Keratinocyte (primary cell): ENCODE results near the gene SNTB2. TPM values are rescaled to one million over a fixed set of nuclear protein-coding genes. Genes with fewer than 3 reads are reported as not detected.

Experiments
- DNase-seq: peaks from one replicate; pipeline ENCODE4 v3.0.0-alpha.2; 2011; ENCODE audit warnings: low read depth, missing footprints, low spot score
- FAIRE-seq: peaks from 2 replicates; lab custom pipeline; 2011; peaks lifted over from hg19 to GRCh38; lab: Jason Lieb, UNC
- H2AFZ ChIP-seq: 2 replicates; pipeline ENCODE4 v1.6.0; 2012; ENCODE audit warnings: low read length, control low read depth, inconsistent platforms; ENCODE audit not compliant: control insufficient read depth
- H3K27ac ChIP-seq: 2 replicates; pipeline ENCODE4 v1.5.1; 2011; ENCODE audit warnings: low read length; ENCODE audit not compliant: control insufficient read depth, insufficient read depth
- H3K27me3 ChIP-seq: 3 replicates; pipeline ENCODE4 v1.6.0; 2011; ENCODE audit warnings: low read length; ENCODE audit not compliant: control insufficient read depth, insufficient read depth; ENCODE audit errors: extremely low read depth
- H3K36me3 ChIP-seq, 2 experiments: 2 replicates in 1 of 2; 3 replicates in 1 of 2; pipeline ENCODE4 v1.5.1; 2011; ENCODE audit warnings: low read length in 2 of 2, mild to moderate bottlenecking in 1 of 2; ENCODE audit not compliant: control insufficient read depth in 2 of 2, insufficient read depth in 2 of 2; ENCODE audit errors: extremely low read depth in 1 of 2
- H3K4me1 ChIP-seq: 3 replicates; pipeline ENCODE4 v1.5.1; 2011; ENCODE audit warnings: low read length; ENCODE audit not compliant: control insufficient read depth, insufficient read depth; ENCODE audit errors: extremely low read depth
- H3K4me2 ChIP-seq: 3 replicates; pipeline ENCODE4 v1.6.0; 2011; ENCODE audit warnings: low read depth, low read length; ENCODE audit not compliant: control insufficient read depth, insufficient read depth; ENCODE audit errors: extremely low read depth
- H3K4me3 ChIP-seq, 3 experiments: fragments of 200-600 bp in 1 of 3; sonication (generic) in 1 of 3; 2 replicates in 2 of 3; 3 replicates in 1 of 3; pipeline ENCODE4 v1.5.1; 2011 to 2016; ENCODE audit warnings: low read length in 3 of 3, mild to moderate bottlenecking in 3 of 3, control low read depth in 2 of 3, inconsistent platforms in 1 of 3, low read depth in 1 of 3, mixed read lengths in 1 of 3, mixed run types in 1 of 3, moderate library complexity in 1 of 3; ENCODE audit not compliant: control insufficient read depth in 2 of 3, insufficient read depth in 2 of 3; ENCODE audit errors: extremely low read depth in 1 of 3
- H3K79me2 ChIP-seq: 2 replicates; pipeline ENCODE4 v1.6.0; 2012; ENCODE audit warnings: low read length; ENCODE audit not compliant: control insufficient read depth, insufficient read depth
- H3K9ac ChIP-seq: 3 replicates; pipeline ENCODE4 v1.6.0; 2011; ENCODE audit warnings: low read length; ENCODE audit not compliant: control insufficient read depth, insufficient read depth; ENCODE audit errors: extremely low read depth
- H3K9me1 ChIP-seq: 3 replicates; pipeline ENCODE4 v1.6.0; 2011; ENCODE audit warnings: low read length; ENCODE audit not compliant: control insufficient read depth, insufficient read depth; ENCODE audit errors: extremely low read depth
- H3K9me3 ChIP-seq: 2 replicates; pipeline ENCODE4 v1.5.1; 2012; ENCODE audit warnings: low read depth, low read length; ENCODE audit not compliant: control insufficient read depth
- H4K20me1 ChIP-seq: 3 replicates; pipeline ENCODE4 v1.6.0; 2011; ENCODE audit warnings: low read length; ENCODE audit not compliant: control insufficient read depth, insufficient read depth; ENCODE audit errors: extremely low read depth
- EZH2 ChIP-seq: IDR thresholded peaks from one replicate; pipeline ENCODE4 v1.6.1; 2012; ENCODE audit warnings: inconsistent platforms, mild to moderate bottlenecking, low read length, moderate library complexity
- dilution Hi-C: fragments of 300-500 bp; cut with MboI; formaldehyde crosslinking; loops from one replicate; pipeline ENCODE4 v1.7.0; 2020; ENCODE audit warnings: low sequenced_read_pairs; ENCODE audit not compliant: extremely low pct_ligation_motif_present
- polyA plus RNA-seq, 5 experiments: library from polyadenylated mRNA; depleted of rRNA in 3 of 5; stranded (reverse) in 3 of 5; stranded (forward) in 1 of 5; unstranded in 1 of 5; fragments of >200 nt; gene quantifications; 1 replicate in 1 of 5; 2 replicates in 3 of 5; 3 replicates in 1 of 5; pipeline versions ENCODE4 v1.2.1 to v1.2.3, GENCODE V29; 2011 to 2012; ENCODE audit warnings: missing spikeins in 2 of 5, low read depth in 1 of 5, low replicate concordance in 1 of 5
- TF ChIP-seq, protein P1 (sequence below), 3 experiments: IDR thresholded peaks in 1 of 3; conservative IDR thresholded peaks in 1 of 3; optimal IDR thresholded peaks in 1 of 3; 2 replicates in 2 of 3; 3 replicates in 1 of 3; pipeline versions ENCODE3 to v1.5.1; 2011; ENCODE audit warnings: low read length in 3 of 3, mild to moderate bottlenecking in 3 of 3, moderate library complexity in 2 of 3, control low read depth in 1 of 3, inconsistent platforms in 1 of 3; ENCODE audit not compliant: insufficient read depth in 2 of 3; ENCODE audit errors: extremely low read depth in 1 of 3

Gene SNTB2
- polyA plus RNA-seq, 1 donor (not counting 4 experiments of a cell fraction or from before 2014, with no cell fraction given): 15.9 TPM

DNA sequence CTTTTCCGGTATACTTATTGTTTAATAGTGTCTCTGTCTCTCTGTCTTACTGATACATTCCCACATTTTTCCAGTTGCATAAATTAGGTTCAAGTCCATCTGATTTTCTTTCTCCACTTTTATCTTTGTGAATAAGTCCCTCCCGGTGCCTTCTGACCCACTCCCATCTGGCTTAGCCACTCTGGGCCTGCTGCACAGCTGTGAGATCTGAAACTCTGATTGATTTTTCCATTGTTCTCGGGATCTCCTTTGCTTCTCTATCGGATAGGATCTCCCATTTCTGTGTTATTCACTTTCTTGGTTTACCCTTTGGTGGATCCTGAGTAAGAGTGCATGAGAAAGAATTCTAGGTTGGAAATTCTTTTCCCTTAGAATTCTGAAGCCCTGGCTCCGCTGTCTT, 46.0 kb upstream of the SNTB2 start:
- H3K27ac ChIP-seq: no peak overlapping the region
- no peak overlapping the region for H3K4me3 ChIP-seq
- TF ChIP-seq, protein P1, sequence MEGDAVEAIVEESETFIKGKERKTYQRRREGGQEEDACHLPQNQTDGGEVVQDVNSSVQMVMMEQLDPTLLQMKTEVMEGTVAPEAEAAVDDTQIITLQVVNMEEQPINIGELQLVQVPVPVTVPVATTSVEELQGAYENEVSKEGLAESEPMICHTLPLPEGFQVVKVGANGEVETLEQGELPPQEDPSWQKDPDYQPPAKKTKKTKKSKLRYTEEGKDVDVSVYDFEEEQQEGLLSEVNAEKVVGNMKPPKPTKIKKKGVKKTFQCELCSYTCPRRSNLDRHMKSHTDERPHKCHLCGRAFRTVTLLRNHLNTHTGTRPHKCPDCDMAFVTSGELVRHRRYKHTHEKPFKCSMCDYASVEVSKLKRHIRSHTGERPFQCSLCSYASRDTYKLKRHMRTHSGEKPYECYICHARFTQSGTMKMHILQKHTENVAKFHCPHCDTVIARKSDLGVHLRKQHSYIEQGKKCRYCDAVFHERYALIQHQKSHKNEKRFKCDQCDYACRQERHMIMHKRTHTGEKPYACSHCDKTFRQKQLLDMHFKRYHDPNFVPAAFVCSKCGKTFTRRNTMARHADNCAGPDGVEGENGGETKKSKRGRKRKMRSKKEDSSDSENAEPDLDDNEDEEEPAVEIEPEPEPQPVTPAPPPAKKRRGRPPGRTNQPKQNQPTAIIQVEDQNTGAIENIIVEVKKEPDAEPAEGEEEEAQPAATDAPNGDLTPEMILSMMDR (optimal IDR thresholded peaks at IDR 0.05 in 1 of 3, IDR thresholded peaks at IDR 0.05 in 1 of 3, conservative IDR thresholded peaks at IDR 0.05 in 1 of 3; ENCODE audit: extremely low read depth in 1 of 3, insufficient read depth in 2 of 3, low read length in 3 of 3): no peak
- no peak for TF ChIP-seq EZH2
- no peaks in the 10 kb centered on the region for H3K9me1 ChIP-seq
- DNase-seq (no peak), FAIRE-seq (no peak)
- dilution Hi-C loops: no loop called here
- H4K20me1 ChIP-seq: no peaks in the 10 kb centered on the region
- no peaks in the 10 kb centered on the region for H3K27me3 ChIP-seq
- no peaks in the 10 kb centered on the region for H3K4me1 ChIP-seq
- H3K9me3 ChIP-seq: no peaks in the 10 kb centered on the region
- H3K4me2 ChIP-seq: no peak overlapping the region
- peaks cover 29% of the 10 kb centered on the region for H3K79me2 ChIP-seq
- H3K9ac ChIP-seq: no peak overlapping the region
- H3K36me3 ChIP-seq: peaks cover 34 to 52% of the 10 kb centered on the region in 2 experiments
- H2AFZ ChIP-seq: no peak overlapping the region

DNA sequence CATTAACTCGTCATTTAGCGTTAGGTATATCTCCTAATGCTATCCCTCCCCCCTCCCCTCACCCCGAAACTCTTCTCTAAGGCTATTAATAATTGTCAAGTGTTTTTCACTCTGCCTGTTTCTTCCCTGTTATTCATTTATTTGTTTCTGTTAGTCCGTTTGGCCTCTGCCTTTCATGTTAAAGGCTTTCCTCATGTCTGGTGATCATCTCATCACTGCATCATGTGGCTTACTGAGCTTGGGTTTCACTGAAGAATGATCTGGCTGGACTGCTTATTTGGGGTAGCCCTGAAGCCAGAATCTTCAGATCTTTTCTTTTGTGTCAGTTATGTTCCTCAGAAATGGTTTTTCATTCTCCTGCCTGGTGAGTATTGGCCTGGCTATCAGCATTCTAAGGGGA, 45.0 kb upstream of the SNTB2 start:
- dilution Hi-C loops: no loop called here
- Histone ChIP-seq H3K27ac (no peak overlapping the region), H3K4me1 (no peaks in the 10 kb centered on the region), H3K9me3 (no peaks in the 10 kb centered on the region), H3K79me2 (peaks cover 24% of the 10 kb centered on the region), H4K20me1 (no peaks in the 10 kb centered on the region), H2AFZ (no peak overlapping the region), H3K27me3 (no peaks in the 10 kb centered on the region), H3K36me3 (peaks cover 33 to 48% of the 10 kb centered on the region in 2 experiments), H3K9ac (no peak overlapping the region), H3K4me3 (no peak overlapping the region), H3K4me2 (no peak overlapping the region), H3K9me1 (no peaks in the 10 kb centered on the region)
- FAIRE-seq (no peak), DNase-seq (no peak)
- TF ChIP-seq, protein P1 (optimal IDR thresholded peaks at IDR 0.05 in 1 of 3, IDR thresholded peaks at IDR 0.05 in 1 of 3, conservative IDR thresholded peaks at IDR 0.05 in 1 of 3; ENCODE audit: extremely low read depth in 1 of 3, insufficient read depth in 2 of 3, low read length in 3 of 3): no peak
- no peak for TF ChIP-seq EZH2
